H1 (cell line): ENCODE results near the gene LAP3.

ENCODE experiments used
- CHD2 ChIP-seq: IDR thresholded peaks from 2 replicates; pipeline ENCODE4 v1.6.1; 2012; ENCODE audit warnings: low read length, improper control_type of control experiment
- EP300 ChIP-seq, 2 experiments: IDR thresholded peaks; 1 replicate in 1 of 2; 2 replicates in 1 of 2; pipeline ENCODE4 v1.6.1; 2011 to 2012; ENCODE audit warnings: low read depth in 2 of 2, low read length in 2 of 2, mild to moderate bottlenecking in 2 of 2, borderline replicate concordance in 1 of 2, inconsistent platforms in 1 of 2, moderate library complexity in 1 of 2
- GABPA ChIP-seq: IDR thresholded peaks from 2 replicates; pipeline ENCODE4 v1.6.1; 2011; ENCODE audit warnings: mild to moderate bottlenecking, low read length, moderate library complexity, borderline replicate concordance; ENCODE audit not compliant: insufficient read depth
- HDAC6 ChIP-seq: IDR thresholded peaks from one replicate; pipeline ENCODE4 v1.7.1; 2012; ENCODE audit warnings: low read depth, mild to moderate bottlenecking, inconsistent platforms, low read length, moderate library complexity
- POLR2AphosphoS5 ChIP-seq: IDR thresholded peaks from 2 replicates; pipeline ENCODE4 v1.6.1; 2011; ENCODE audit warnings: low read depth, low read length
- SUZ12 ChIP-seq: fragments of 200-600 bp; sonication (generic); IDR thresholded peaks from 2 replicates; pipeline ENCODE4 v1.6.1; 2012; ENCODE audit warnings: mild to moderate bottlenecking, inconsistent platforms, low read length, moderate library complexity, mixed read lengths
- TAF1 ChIP-seq: IDR thresholded peaks from 2 replicates; pipeline ENCODE4 v1.6.1; 2011; ENCODE audit warnings: mild to moderate bottlenecking, low read depth, low read length
- TF ChIP-seq, protein P1 (sequence below), 3 experiments: IDR thresholded peaks; 1 replicate in 2 of 3; 2 replicates in 1 of 3; pipeline versions ENCODE4 v1.5.1 to v1.6.1; 2011; ENCODE audit warnings: low read length in 3 of 3, mild to moderate bottlenecking in 3 of 3, inconsistent platforms in 2 of 3, low read depth in 1 of 3, moderate library complexity in 1 of 3; ENCODE audit not compliant: insufficient read depth in 1 of 3; ENCODE audit errors: control extremely low read depth in 1 of 3
- TF ChIP-seq, protein P2 (sequence below): IDR thresholded peaks from 2 replicates; pipeline ENCODE4 v1.6.1; 2011; ENCODE audit warnings: low read length, improper control_type of control experiment

DNA sequence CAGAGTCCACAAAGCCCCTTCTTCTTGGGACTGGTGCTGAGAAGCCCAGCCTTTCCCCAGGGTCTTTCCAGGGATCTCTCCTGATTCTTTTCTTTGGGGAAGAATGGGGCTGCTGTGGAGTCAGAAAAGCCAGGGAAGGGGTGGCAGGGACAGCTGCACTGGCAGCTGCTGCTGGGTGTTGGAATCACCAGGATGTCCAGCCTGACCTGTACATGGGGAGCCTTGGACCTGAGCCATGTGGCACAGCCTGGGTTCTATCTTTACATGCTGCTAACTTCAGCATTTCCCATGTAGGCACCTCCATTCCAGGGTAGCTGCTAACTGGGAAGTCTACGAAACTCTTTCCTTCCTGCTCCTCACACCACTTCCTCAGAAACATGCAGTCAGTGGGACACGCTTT, 73.4 kb downstream of the LAP3 start:
- no peak for TF ChIP-seq TAF1
- TF ChIP-seq POLR2AphosphoS5, result no peak
- TF ChIP-seq, protein P1, sequence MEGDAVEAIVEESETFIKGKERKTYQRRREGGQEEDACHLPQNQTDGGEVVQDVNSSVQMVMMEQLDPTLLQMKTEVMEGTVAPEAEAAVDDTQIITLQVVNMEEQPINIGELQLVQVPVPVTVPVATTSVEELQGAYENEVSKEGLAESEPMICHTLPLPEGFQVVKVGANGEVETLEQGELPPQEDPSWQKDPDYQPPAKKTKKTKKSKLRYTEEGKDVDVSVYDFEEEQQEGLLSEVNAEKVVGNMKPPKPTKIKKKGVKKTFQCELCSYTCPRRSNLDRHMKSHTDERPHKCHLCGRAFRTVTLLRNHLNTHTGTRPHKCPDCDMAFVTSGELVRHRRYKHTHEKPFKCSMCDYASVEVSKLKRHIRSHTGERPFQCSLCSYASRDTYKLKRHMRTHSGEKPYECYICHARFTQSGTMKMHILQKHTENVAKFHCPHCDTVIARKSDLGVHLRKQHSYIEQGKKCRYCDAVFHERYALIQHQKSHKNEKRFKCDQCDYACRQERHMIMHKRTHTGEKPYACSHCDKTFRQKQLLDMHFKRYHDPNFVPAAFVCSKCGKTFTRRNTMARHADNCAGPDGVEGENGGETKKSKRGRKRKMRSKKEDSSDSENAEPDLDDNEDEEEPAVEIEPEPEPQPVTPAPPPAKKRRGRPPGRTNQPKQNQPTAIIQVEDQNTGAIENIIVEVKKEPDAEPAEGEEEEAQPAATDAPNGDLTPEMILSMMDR (IDR thresholded peaks at IDR 0.05; ENCODE audit: control extremely low read depth in 1 of 3, insufficient read depth in 1 of 3, low read depth in 1 of 3, low read length in 3 of 3), result no peak
- TF ChIP-seq EP300 (IDR thresholded peaks at IDR 0.05; ENCODE audit: borderline replicate concordance in 1 of 2, low read depth in 2 of 2, low read length in 2 of 2), result no peak
- no peak for TF ChIP-seq SUZ12
- TF ChIP-seq GABPA, result no peak
- no peak for TF ChIP-seq CHD2
- TF ChIP-seq HDAC6, result no peak
- TF ChIP-seq, protein P2, sequence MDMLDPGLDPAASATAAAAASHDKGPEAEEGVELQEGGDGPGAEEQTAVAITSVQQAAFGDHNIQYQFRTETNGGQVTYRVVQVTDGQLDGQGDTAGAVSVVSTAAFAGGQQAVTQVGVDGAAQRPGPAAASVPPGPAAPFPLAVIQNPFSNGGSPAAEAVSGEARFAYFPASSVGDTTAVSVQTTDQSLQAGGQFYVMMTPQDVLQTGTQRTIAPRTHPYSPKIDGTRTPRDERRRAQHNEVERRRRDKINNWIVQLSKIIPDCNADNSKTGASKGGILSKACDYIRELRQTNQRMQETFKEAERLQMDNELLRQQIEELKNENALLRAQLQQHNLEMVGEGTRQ, result no peak
